GM12891 (cell line): ENCODE results near the gene SEPTIN10.
"Not testable (repeated sequence)": the region's sequence is repeated elsewhere in the genome, so short reads cannot be mapped to it uniquely, and the experiment has no call there.

Experiments used
- POLR2A ChIP-seq: IDR thresholded peaks from 2 replicates; pipeline ENCODE4 v1.6.1; 2011; ENCODE audit warnings: low read depth, low read length, control low read depth
- POLR2AphosphoS5 ChIP-seq: IDR thresholded peaks from 2 replicates; pipeline ENCODE4 v1.6.1; 2011; ENCODE audit warnings: low read depth, low read length, control low read depth
- SPI1 ChIP-seq: IDR thresholded peaks from 2 replicates; pipeline ENCODE4 v1.6.1; 2011; ENCODE audit warnings: low read depth, low read length, control low read depth

DNA sequence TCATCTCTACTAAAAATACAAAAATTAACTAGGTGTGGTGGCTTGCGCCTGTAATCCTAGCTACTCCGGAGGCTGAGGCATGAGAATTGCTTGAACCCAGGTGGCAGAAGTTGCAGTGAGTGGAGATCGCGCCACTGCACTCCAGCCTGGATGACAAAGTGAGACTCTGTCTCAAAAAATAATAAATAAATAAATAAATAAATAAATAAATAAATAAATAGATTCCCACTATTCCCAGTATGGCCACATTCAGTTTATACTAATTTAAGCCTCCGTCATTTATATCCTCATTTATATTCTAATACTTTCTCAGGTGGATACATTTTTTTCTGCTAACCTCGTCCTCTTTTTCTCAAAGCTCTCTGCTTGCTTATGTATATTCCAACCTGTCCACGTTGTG lies 14.6 kb upstream of the SEPTIN10 start:
- TF ChIP-seq POLR2A, SPI1, POLR2AphosphoS5: not testable (repeated sequence)
